ENCODE results near the gene TMEM207.

The TMEM207 gene

DNA sequence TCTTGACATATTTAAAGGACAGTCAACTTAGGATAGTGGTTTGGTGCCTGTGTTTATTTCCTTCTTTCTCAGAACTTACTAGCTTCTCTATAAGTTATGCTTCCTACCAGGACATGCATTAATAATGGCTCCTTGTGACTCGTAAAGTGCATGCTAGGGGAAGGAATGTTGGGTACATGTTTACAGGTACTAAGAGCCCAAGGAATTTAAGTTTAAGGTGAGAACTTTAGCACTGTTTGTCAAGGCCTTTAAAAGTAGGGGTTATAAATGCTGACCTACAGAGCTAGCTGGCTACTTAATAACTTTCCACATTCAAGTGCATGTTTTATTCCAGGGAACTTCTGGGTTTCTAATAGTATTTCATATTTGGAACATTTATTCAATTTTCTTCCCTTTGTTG, at the start of gene TMEM207:
TSS of gene TMEM207 (minus strand) at position 101 of the 400 bp plus-strand sequence. CDS start at position 9, 92 bp downstream.
- TF ChIP-seq, protein P1, sequence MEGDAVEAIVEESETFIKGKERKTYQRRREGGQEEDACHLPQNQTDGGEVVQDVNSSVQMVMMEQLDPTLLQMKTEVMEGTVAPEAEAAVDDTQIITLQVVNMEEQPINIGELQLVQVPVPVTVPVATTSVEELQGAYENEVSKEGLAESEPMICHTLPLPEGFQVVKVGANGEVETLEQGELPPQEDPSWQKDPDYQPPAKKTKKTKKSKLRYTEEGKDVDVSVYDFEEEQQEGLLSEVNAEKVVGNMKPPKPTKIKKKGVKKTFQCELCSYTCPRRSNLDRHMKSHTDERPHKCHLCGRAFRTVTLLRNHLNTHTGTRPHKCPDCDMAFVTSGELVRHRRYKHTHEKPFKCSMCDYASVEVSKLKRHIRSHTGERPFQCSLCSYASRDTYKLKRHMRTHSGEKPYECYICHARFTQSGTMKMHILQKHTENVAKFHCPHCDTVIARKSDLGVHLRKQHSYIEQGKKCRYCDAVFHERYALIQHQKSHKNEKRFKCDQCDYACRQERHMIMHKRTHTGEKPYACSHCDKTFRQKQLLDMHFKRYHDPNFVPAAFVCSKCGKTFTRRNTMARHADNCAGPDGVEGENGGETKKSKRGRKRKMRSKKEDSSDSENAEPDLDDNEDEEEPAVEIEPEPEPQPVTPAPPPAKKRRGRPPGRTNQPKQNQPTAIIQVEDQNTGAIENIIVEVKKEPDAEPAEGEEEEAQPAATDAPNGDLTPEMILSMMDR (IDR thresholded peaks at IDR 0.05; ENCODE audit: borderline replicate concordance, insufficient read depth, low read depth, low read length) = no peak

DNA sequence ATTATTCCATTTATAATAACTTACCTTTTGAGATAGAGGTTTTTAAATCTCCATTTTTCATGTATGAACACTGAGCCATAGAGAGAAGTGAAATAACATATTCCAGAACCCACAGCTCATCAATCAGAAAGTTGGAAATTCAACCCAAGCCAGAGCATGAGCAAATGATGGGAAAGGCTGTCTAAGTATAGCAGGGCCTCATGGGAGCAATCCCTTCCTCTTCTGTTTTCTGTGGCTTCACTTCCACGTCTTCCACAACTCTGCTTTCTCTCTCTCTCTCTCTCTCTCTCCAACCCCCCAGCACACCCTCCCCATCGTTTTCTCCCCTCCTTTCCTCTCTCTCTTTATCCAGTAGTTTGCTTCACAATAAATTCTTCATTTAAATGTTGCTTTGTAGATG, 49.4 kb upstream of the TMEM207 start:
- TF ChIP-seq, protein P1 (IDR thresholded peaks at IDR 0.05; ENCODE audit: borderline replicate concordance, insufficient read depth, low read depth, low read length) = no peak
- H3K4me3 ChIP-seq (ENCODE audit: low read depth, low read length) = no peak overlapping the region

More for the DNA sequence above, at the start of gene TMEM207:
- H3K4me3 ChIP-seq (ENCODE audit: low read depth, low read length) = no peak within 1 kb of the TSS

DNA sequence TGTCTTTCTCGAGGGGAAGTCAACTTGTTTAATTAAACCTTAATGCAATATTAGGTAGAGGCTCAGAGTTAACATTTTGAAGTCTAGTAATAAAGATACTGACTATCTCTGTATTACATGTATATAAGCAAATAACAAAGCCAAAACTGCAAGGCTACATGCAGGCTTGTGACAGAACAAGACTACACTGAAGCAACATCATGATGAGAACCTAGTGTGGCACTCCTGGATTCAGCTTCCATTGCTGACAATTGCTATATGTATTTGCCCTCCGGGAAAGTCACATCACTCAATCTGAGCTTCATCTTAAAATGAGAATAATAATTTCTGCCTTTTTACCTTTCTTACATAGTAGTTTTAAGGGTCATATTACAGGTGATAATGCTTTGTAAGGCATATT, 48.6 kb upstream of the TMEM207 start:
- no peak overlapping the region for H3K4me3 ChIP-seq (ENCODE audit: low read depth, low read length)
- TF ChIP-seq, protein P1 (IDR thresholded peaks at IDR 0.05; ENCODE audit: borderline replicate concordance, insufficient read depth, low read depth, low read length) = no peak

DNA sequence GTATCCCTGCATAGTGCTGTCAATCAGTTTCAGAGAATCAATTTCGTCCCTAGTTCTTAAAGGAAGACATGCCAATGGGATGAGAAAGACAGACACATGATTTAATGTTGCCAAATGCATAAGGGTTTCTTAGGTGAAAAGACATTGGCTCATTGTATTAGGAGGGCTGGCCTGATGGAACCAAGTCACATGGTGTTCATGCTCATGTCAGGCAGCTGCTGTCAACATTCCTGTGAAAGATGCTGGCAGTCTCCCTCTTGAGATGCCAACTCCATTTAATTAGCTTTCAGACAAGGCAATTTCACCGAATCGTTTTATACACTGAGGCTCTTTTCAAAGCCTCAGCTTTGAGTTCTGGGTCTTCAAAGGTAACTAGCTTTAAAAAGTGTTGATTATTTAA, 48.1 kb upstream of the TMEM207 start:
- TF ChIP-seq, protein P1 (IDR thresholded peaks at IDR 0.05; ENCODE audit: borderline replicate concordance, insufficient read depth, low read depth, low read length) = no peak
- H3K4me3 ChIP-seq (ENCODE audit: low read depth, low read length) = no peak overlapping the region

DNA sequence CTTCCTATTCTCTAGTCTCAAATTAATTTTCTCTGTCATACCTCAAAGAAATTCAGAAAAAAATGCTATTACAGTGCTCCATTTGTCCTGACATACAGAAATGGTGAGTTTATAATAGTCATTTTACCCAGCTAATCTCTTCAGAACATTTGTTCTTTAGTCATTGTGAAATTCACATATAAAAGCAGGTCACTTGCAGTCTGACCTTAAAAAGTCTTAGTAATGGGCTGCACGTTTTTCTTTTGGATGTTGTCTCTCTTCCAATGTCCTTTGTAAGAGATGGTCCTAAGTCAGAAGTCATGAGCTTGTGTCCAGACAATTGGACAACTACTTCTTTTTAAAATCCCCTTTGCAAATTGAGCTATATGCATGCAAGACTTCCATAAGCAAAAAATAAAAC, 47.2 kb upstream of the TMEM207 start:
- TF ChIP-seq, protein P1 (IDR thresholded peaks at IDR 0.05; ENCODE audit: borderline replicate concordance, insufficient read depth, low read depth, low read length) = no peak
- H3K4me3 ChIP-seq (ENCODE audit: low read depth, low read length) = no peak overlapping the region

DNA sequence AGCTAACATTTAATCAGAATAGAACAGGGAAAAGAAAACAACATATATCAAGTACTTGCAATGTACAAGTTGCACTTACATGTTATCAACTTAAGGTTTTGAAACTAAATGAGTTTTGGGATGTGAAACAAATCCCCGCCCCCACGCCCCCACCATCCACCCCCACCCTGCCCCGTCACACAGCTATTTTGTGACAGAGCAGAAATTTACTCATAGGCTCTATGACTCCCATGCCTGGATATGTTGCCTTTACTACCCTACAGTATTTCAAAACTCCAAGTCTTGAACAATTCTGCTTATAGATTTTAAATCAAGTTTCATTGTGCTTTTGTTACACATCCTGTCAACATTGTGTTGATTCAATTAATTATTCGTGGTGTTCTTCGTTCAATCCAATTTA, 46.1 kb upstream of the TMEM207 start:
- TF ChIP-seq, protein P1 (IDR thresholded peaks at IDR 0.05; ENCODE audit: borderline replicate concordance, insufficient read depth, low read depth, low read length) = no peak
- no peak overlapping the region for H3K4me3 ChIP-seq (ENCODE audit: low read depth, low read length)

DNA sequence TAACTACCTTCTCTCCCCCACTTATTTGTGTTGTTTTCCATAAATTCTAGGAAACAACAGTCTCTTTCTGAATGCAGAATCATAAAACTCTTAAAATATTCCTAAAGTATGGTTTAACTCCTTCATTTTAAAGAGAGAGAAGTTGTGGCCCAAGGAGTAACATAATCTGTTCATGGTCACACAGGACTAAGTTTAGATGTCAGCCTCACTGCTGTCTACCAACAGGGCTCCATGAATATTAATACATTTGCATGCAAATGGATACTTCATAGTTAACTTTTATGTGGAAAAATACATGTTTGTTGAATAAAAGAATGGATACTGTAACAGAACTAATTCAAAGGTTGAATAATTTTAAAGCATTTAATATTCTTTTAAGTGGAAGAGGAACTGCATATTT, 45.7 kb upstream of the TMEM207 start:
- TF ChIP-seq, protein P1 (IDR thresholded peaks at IDR 0.05; ENCODE audit: borderline replicate concordance, insufficient read depth, low read depth, low read length) = no peak
- no peak overlapping the region for H3K4me3 ChIP-seq (ENCODE audit: low read depth, low read length)
